NCI-H774 (cell line): ENCODE results near the gene KCND2.
"Not testable (repeated sequence)": the region's sequence is repeated elsewhere in the genome, so short reads cannot be mapped to it uniquely, and the experiment has no call there.

Experiments used
- DNase-seq: peaks from one replicate; lab custom pipeline; 2025; lab: John Stamatoyannopoulos, UW

KCND2 gene

GRCh38 chr7:120502132-120502531 is 229.2 kb downstream of the KCND2 start:
- no peak for DNase-seq

- DNase-seq, result no peak
Measured at GRCh38 chr7:120502825-120503224, 229.8 kb downstream of the KCND2 start.

DNA sequence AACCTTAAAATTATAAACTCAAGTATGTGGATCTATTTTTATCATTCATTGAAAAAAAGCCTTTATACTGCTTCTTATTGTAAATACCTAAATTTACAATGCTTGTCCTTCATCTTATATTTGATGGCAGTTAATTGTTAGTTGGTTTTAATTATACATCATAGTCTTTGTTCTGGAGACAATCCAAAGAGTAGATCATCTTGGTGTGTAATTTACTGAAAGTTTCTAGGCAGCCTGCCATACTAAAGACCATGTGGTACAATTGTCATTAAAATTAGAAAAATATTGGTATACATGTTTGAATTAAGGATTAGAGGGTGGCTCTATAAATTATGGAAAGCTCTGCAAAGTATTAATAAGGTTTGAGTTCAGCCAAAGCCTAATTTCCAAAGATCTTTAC is 231.4 kb downstream of the KCND2 start:
- peak; percentile 8 for DNase-seq

DNA sequence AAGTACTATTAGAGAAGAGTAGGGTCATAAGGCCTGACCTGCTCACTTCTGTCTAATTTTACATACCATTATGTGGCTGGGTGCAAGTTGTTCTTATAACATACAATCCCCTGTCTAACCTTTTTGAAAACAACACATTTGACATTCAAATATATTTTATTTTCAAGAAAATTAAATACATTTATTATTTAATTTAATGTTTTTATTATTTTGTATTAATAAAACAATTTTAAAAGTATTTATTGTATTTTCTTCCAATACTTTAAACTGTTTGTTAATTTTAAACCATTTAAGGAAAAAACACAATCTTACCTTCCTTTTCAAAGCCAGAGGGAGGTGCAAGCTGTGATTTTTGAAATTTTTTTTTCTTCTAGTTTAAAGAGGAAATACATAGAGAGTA is 232.8 kb downstream of the KCND2 start:
- DNase-seq, result no peak

DNA sequence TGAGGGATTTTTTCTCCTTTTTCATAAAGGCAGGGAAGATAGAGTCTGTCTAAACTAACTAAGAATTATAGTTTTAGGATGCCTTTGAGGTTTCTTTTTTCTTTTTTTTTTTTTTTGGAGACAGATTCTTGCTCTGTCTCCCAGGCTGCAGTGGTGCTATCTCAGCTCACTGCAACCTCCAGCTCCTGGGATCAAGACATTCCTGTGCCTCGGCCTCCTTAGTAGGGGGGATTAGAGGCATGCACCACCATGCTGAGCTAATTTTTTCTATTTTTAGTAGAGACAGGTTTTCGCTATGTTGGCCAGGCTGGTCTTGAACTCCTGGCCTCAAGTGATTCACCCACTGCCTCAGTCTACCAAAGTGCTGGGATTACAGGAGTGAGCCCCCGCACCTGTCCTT is 239.7 kb downstream of the KCND2 start:
- DNase-seq, result no peak

GRCh38 chr7:120519224-120519623 is 246.2 kb downstream of the KCND2 start:
- no peak for DNase-seq

- no peak for DNase-seq
Measured at GRCh38 chr7:120521761-120522737, 249.1 kb downstream of the KCND2 start.

DNA sequence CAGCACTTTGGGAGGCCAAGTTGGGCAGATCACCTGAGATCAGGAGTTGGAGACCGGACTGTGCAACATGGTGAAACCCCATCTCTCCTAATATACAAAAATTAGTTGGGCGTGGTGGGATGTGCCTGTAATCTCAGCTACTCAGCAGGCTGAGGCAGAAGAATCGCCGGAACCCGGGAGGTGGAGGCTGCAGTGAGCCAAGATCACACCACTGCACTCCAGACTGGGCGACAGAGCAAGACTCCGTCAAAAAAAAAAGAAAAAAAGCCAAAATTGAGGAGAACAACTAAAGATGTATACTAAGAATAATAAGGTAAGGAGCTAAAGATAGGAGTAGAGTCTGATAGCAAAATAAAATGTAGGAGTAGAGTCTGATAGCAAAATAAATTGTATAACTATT is 251.0 kb downstream of the KCND2 start:
- no peak for DNase-seq

DNA sequence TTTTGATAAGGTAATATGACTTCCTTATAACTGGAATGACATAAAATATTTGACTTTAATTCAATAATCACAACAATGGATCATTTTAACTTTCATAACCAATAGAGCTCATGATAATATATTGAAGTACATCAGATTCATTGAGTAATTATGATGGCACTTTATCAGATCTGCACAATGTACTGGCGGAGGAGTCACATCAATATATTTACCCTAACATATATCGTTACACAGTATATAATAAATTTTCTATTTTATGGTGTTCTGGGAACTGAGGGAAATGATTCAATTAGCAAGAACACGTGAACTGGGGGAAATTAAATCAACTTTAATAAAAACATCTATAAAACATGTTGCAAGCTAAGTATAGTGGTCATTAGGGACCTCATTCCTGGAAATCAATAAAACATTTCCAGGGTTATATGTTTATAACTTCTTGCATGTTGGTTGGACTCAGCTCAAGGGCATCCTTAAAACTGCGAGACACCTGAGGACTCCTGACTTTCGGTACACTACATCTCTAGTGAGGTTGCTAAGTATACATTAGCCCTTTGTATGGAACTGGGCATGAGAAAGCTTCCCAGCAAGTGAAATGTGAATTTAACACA is 254.0 kb downstream of the KCND2 start:
- no peak for DNase-seq

DNA sequence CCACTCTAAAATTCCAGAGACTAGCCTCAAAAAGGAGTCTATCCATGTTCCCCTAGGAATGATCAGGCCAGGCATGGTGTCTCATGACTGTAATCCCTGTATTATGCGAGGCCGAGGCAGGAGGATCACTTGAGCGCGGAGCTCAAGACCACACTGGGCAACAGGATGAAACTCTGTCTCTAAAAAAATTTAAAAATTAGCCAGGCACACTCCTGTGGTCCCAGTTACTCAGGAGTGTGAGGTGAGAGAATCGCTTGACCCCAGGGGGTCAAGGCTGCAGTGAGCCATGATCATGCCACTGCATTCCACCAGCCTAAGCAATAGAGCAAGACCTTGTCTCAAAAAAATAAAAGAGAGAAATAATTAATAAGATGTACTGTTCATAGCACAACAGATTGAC is 256.8 kb downstream of the KCND2 start:
- no peak for DNase-seq

DNA sequence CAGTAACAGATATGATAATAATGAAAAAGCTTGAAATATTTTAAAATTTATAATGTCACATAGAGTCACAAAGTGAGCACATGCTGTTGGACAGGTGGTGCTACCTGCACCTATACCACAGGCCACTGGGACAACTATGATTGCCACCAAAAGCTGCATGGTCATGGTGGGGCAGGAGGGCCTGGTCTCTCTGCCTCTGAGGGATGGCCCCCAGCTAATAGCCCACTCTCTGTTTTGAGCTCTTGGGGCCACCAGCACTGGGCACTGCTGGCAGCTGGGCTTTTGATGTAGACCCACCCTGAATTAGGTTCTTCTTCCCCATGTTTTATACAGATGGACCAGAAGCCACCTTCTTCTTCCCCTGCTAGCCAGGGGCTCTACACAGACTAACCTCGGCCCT is 265.4 kb downstream of the KCND2 start:
- no peak for DNase-seq

DNA sequence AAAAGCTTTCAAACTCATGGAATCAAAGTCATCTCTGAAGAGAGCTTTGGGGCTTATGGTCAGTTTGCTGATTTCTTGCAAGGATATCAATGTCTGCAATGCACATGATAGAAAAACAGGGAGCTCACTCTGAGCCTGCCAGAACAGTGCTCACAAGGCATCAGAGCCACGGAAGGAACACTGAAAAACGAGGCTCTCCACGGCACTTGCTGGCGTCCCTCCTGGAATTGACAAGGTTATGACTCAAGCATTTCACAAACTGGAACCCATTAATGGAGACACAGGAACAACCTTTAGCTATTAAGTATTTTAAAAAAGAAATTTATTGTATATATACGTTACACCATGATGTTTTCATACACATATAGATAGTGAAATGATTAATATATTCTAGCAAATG is 266.3 kb downstream of the KCND2 start:
- DNase-seq, result no peak

GRCh38 chr7:120547605-120548004 is 274.6 kb downstream of the KCND2 start:
- DNase-seq, result no peak

- DNase-seq, result no peak
Measured at GRCh38 chr7:120550494-120551048, 277.6 kb downstream of the KCND2 start.

GRCh38 chr7:120553491-120553890 is 280.5 kb downstream of the KCND2 start:
- DNase-seq, result no peak

GRCh38 chr7:120554960-120555571 is 282.1 kb downstream of the KCND2 start:
- peak; percentile 26 for DNase-seq

DNA sequence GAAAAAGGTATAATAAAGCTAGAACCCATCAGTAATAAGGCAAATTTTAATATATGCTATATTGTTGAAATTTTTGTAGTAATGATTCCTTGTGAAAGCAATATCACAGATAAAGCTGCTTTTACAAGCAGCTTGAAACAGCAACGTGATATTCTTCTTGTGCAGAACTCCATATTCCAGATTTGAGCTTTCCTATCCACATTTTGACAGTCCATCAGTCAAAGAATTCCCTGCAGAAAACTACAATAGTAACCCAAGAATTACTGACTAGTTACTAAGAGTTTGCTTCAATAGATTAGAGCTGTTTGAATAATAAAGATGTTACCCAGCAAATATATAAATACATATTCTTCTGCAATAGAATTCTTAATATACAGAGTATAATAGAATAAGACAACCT is 291.2 kb downstream of the KCND2 start:
- DNase-seq, result no peak

- no peak for DNase-seq
Measured at GRCh38 chr7:120567204-120567603, 294.2 kb downstream of the KCND2 start.

- DNase-seq, result not testable (repeated sequence)
Measured at GRCh38 chr7:120578657-120579056, 305.7 kb downstream of the KCND2 start.

- DNase-seq, result no peak
Measured at GRCh38 chr7:120582916-120583315, 309.9 kb downstream of the KCND2 start.

DNA sequence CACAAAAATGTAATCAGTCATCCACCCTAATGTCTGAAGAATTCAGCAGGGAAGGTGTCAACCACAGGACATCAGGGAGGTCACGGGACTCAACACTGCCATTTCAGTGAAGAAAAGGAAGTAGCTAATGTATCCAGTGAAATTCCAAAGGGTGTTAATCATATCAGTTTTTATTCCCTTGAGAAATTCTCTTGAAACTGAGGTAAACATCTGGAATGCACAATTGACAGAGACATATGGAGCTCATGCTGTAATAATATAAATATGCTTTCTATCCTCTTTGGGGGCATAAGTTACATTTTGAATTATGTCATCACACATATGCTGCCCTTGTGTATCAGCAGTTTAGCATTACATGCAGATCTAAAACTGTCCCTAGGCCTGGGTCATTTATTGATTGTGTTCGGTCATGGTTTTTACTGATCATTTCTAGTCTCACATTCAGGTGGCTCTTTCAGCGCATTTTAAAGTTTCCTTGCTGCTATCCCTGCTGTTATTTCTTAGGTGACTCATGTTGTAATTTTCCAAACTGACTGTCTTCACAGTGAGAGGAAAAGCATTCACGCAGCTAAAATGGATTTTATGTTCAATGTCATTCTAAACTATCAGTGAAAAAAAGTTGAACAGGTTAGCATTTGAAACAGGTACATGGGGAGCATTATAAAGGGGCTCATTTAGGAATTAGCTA is 311.1 kb downstream of the KCND2 start:
- DNase-seq, result no peak

- DNase-seq, result no peak
Measured at GRCh38 chr7:120586571-120586970, 313.6 kb downstream of the KCND2 start.
